ENCODE measurements around the gene KRTAP4-1. TPM values are rescaled to one million over a fixed set of nuclear protein-coding genes. Genes with fewer than 3 reads are reported as not detected.
"Not testable (repeated sequence)": the region's sequence is repeated elsewhere in the genome, so short reads cannot be mapped to it uniquely, and the experiment has no call there.

KRTAP4-1 gene
- polyA plus RNA-seq, 1 donor from 2014 or later: not detected

DNA sequence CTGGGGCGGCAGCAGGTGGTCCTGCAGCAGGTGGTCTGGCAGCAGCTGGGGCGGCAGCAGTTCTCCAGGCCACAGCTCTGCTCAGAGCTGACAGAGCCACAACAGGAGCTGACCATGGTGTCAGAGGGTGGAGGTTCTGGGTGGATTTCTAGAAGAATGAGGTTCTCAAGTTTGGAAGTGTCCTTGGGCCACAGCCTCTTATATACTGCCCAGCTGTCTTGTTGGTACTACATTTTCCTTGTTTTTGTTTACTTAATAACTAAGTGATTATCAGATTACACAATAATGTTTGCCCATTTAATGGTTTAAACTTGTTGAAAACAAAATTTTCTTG, 35.1 kb downstream of the KRTAP4-1 start, which contains the start of gene KRTAP4-5:
TSS of gene KRTAP4-5 (minus strand) at position 174 of the 334 bp plus-strand sequence. CDS start at position 116, 58 bp downstream.
- H3K36me3 Mint-ChIP-seq: no peaks in the 10 kb centered on the region
- peaks cover 0 to 1% (median 0%) of the 10 kb centered on the region in 3 donors for H3K9me3 Mint-ChIP-seq
- peaks cover 0 to 3% (median 0%) of the 10 kb centered on the region in 3 donors for H3K4me1 Mint-ChIP-seq
- peaks cover 7% of the 10 kb centered on the region for H3K27me3 Mint-ChIP-seq
- H3K27ac Mint-ChIP-seq: no peak within 1 kb of the TSS
- H3K4me3 Mint-ChIP-seq: no peak within 1 kb of the TSS

DNA sequence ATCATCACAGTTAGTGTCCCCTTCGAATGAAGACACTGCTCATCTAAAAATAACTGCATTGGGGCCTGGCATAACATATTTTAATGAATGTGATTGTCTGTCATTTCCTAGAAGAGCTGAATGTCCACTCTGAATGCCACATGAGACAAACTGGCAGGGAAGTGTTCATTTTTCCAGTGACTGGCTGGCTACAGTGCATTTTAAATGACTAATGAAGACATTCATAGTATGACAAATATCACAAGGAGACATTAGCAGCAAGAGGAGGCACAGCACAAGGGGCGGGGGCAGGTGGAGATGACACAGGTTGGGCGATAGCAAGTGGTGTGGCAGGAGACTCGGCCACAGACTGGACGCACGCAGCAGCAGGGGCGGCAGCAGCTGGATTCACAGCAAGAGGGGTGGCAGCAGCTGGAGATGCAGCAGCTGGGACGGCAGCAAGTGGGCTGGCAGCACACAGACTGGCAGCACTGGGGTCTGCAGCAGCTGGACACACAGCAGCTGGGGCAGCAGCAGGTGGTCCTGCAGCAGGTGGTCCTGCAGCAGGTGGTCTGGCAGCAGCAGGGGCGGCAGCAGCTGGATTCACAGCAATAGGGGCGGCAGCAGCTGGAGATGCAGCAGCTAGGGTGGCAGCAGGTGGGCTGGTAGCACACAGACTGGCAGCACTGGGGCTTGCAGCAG, 35.6 kb downstream of the KRTAP4-1 start:
- not testable (repeated sequence) for H3K9me3 Mint-ChIP-seq, H3K27me3 Mint-ChIP-seq, H3K4me1 Mint-ChIP-seq, H3K27ac Mint-ChIP-seq, H3K36me3 Mint-ChIP-seq, H3K4me3 Mint-ChIP-seq

- H3K36me3 Mint-ChIP-seq: no peaks in the 10 kb centered on the region
- peaks cover 3% of the 10 kb centered on the region for H3K27me3 Mint-ChIP-seq
- H3K9me3 Mint-ChIP-seq: peaks cover 3 to 14% (median 5%) of the 10 kb centered on the region in 3 donors
- H3K4me3 Mint-ChIP-seq: no peak overlapping the region
- H3K4me1 Mint-ChIP-seq: peaks cover 0 to 5% (median 3%) of the 10 kb centered on the region in 3 donors
- no peak overlapping the region for H3K27ac Mint-ChIP-seq
These were observed 37.0 kb downstream of the KRTAP4-1 start for GRCh38 chr17:41147531-41148204.

GRCh38 chr17:41145261-41145660, 39.5 kb downstream of the KRTAP4-1 start:
- H3K9me3 Mint-ChIP-seq: peaks cover 5 to 24% (median 7%) of the 10 kb centered on the region in 3 donors
- no peaks in the 10 kb centered on the region for H3K36me3 Mint-ChIP-seq
- H3K27me3 Mint-ChIP-seq: peaks cover 5% of the 10 kb centered on the region
- H3K4me3 Mint-ChIP-seq: no peak overlapping the region
- H3K27ac Mint-ChIP-seq: no peak overlapping the region
- H3K4me1 Mint-ChIP-seq: peaks cover 0 to 8% (median 4%) of the 10 kb centered on the region in 3 donors

- Mint-ChIP-seq H3K27ac (no peak overlapping the region), H3K36me3 (no peaks in the 10 kb centered on the region), H3K4me1 (peaks cover 0 to 8% (median 4%) of the 10 kb centered on the region in 3 donors), H3K9me3 (peaks cover 5 to 24% (median 7%) of the 10 kb centered on the region in 3 donors), H3K27me3 (peaks cover 5% of the 10 kb centered on the region), H3K4me3 (no peak overlapping the region)
These were observed 39.9 kb downstream of the KRTAP4-1 start for GRCh38 chr17:41144846-41145245.

- H3K9me3 Mint-ChIP-seq: peaks cover 11 to 32% (median 11%) of the 10 kb centered on the region in 3 donors
- H3K27ac Mint-ChIP-seq: no peak overlapping the region
- peaks cover 3% of the 10 kb centered on the region for H3K27me3 Mint-ChIP-seq
- H3K4me1 Mint-ChIP-seq: peaks cover 1 to 7% (median 4%) of the 10 kb centered on the region in 3 donors
- H3K4me3 Mint-ChIP-seq: no peak overlapping the region
- no peaks in the 10 kb centered on the region for H3K36me3 Mint-ChIP-seq
These were observed 43.4 kb downstream of the KRTAP4-1 start for GRCh38 chr17:41141361-41141760.

- Mint-ChIP-seq H3K27ac (no peak within 1 kb of the TSS), H3K4me1 (peaks cover 1 to 7% (median 4%) of the 10 kb centered on the region in 3 donors), H3K36me3 (no peaks in the 10 kb centered on the region), H3K4me3 (peak within 1 kb of the TSS in 1 of 4 donors; percentile 1), H3K9me3 (peaks cover 11 to 32% (median 11%) of the 10 kb centered on the region in 3 donors), H3K27me3 (peaks cover 3% of the 10 kb centered on the region)
These were observed 44.2 kb downstream of the KRTAP4-1 start, which contains the start of gene KRTAP4-6 for GRCh38 chr17:41140360-41141131. Gene KRTAP4-6 (minus strand): TSS chr17:41140544. CDS start chr17:41140487, 57 bp downstream.

DNA sequence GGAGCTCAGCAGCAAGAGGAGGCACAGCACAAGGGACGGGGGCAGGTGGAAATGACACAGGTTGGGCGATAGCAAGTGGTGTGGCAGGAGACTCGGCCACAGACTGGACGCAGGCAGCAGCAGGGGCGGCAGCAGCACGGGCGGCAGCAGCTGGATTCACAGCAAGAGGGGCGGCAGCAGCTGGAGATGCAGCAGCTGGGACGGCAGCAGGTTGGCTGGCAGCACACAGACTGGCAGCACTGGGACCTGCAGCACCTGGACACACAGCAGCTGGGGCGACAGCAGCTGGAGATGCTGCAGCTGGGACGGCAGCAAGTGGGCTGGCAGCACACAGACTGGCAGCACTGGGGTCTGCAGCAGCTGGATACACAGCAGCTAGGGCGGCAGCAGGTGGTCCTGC, 44.8 kb downstream of the KRTAP4-1 start:
- H3K36me3 Mint-ChIP-seq, H3K27me3 Mint-ChIP-seq, H3K27ac Mint-ChIP-seq, H3K4me1 Mint-ChIP-seq: not testable (repeated sequence)
- Mint-ChIP-seq H3K9me3 (peaks cover 11 to 32% (median 11%) of the 10 kb centered on the region in 3 donors), H3K4me3 (peak overlapping the region in 1 of 4 donors; percentile 1)

Other genes starting within 250 kb of the KRTAP4-1 start
- not detected for gene KRT23, start 247.3 kb downstream of the KRTAP4-1 start, polyA plus RNA-seq
- not detected for gene KRT39, start 218.0 kb downstream of the KRTAP4-1 start, polyA plus RNA-seq
- not detected for gene KRT40, start 200.6 kb downstream of the KRTAP4-1 start, polyA plus RNA-seq
- not detected for gene KRTAP3-3, start 190.7 kb downstream of the KRTAP4-1 start, polyA plus RNA-seq
- gene KRTAP3-2, start 185.0 kb downstream of the KRTAP4-1 start, polyA plus RNA-seq: not detected
- gene KRTAP3-1, start 175.8 kb downstream of the KRTAP4-1 start, polyA plus RNA-seq: not detected
- not detected for gene KRTAP1-5, start 157.7 kb downstream of the KRTAP4-1 start, polyA plus RNA-seq
- not detected for gene KRTAP1-4, start 154.7 kb downstream of the KRTAP4-1 start, polyA plus RNA-seq
- gene KRTAP1-3, start 150.0 kb downstream of the KRTAP4-1 start, polyA plus RNA-seq: not detected
- not detected for gene KRTAP1-1, start 143.5 kb downstream of the KRTAP4-1 start, polyA plus RNA-seq
- not detected for gene KRTAP2-1, start 137.6 kb downstream of the KRTAP4-1 start, polyA plus RNA-seq
- not detected for gene KRTAP2-2, start 129.7 kb downstream of the KRTAP4-1 start, polyA plus RNA-seq
- gene KRTAP2-3, start 124.8 kb downstream of the KRTAP4-1 start, polyA plus RNA-seq: not detected
- not detected for gene KRTAP2-4, start 119.0 kb downstream of the KRTAP4-1 start, polyA plus RNA-seq
- gene KRTAP4-7, start 100.8 kb downstream of the KRTAP4-1 start, polyA plus RNA-seq: not detected
- not detected for gene KRTAP4-8, start 86.8 kb downstream of the KRTAP4-1 start, polyA plus RNA-seq
- gene KRTAP4-16, start 82.7 kb downstream of the KRTAP4-1 start, polyA plus RNA-seq: not detected
- gene KRTAP4-9, start 79.5 kb downstream of the KRTAP4-1 start, polyA plus RNA-seq: not detected
- gene KRTAP4-11, start 66.5 kb downstream of the KRTAP4-1 start, polyA plus RNA-seq: not detected
- gene KRTAP4-12, start 60.7 kb downstream of the KRTAP4-1 start, polyA plus RNA-seq: not detected
- gene KRTAP4-6, start 44.4 kb downstream of the KRTAP4-1 start, polyA plus RNA-seq: not detected
- gene KRTAP4-5, start 35.1 kb downstream of the KRTAP4-1 start, polyA plus RNA-seq: not detected
- gene KRTAP4-4, start 24.2 kb downstream of the KRTAP4-1 start, polyA plus RNA-seq: not detected
- not detected for gene KRTAP4-3, start 16.7 kb downstream of the KRTAP4-1 start, polyA plus RNA-seq
- gene KRTAP4-2, start 6.7 kb downstream of the KRTAP4-1 start, polyA plus RNA-seq: not detected
- not detected for gene KRTAP9-1, start 5.0 kb upstream of the KRTAP4-1 start, polyA plus RNA-seq
- not detected for gene KRTAP9-2, start 41.7 kb upstream of the KRTAP4-1 start, polyA plus RNA-seq
- not detected for gene KRTAP9-3, start 47.5 kb upstream of the KRTAP4-1 start, polyA plus RNA-seq
- gene KRTAP9-8, start 53.1 kb upstream of the KRTAP4-1 start, polyA plus RNA-seq: not detected
- not detected for gene KRTAP9-4, start 64.8 kb upstream of the KRTAP4-1 start, polyA plus RNA-seq
- gene KRTAP9-9, start 70.5 kb upstream of the KRTAP4-1 start, polyA plus RNA-seq: not detected
- not detected for gene KRTAP9-6, start 80.5 kb upstream of the KRTAP4-1 start, polyA plus RNA-seq
- not detected for gene KRTAP9-7, start 90.8 kb upstream of the KRTAP4-1 start, polyA plus RNA-seq
- not detected for gene KRTAP29-1, start 117.9 kb upstream of the KRTAP4-1 start, polyA plus RNA-seq
- not detected for gene KRTAP16-1, start 124.4 kb upstream of the KRTAP4-1 start, polyA plus RNA-seq
- gene KRTAP17-1, start 130.8 kb upstream of the KRTAP4-1 start, polyA plus RNA-seq: not detected
- gene KRT33A, start 165.9 kb upstream of the KRTAP4-1 start, polyA plus RNA-seq: not detected
- not detected for gene KRT33B, start 184.9 kb upstream of the KRTAP4-1 start, polyA plus RNA-seq
- gene KRT34, start 197.4 kb upstream of the KRTAP4-1 start, polyA plus RNA-seq: not detected
- gene KRT31, start 212.7 kb upstream of the KRTAP4-1 start, polyA plus RNA-seq: not detected
- not detected for gene KRT37, start 239.7 kb upstream of the KRTAP4-1 start, polyA plus RNA-seq